Thoracic aorta endothelial cell (primary cell): Measurements from ENCODE around the gene GSC2. TPM values are rescaled to one million over a fixed set of nuclear protein-coding genes. Genes with fewer than 3 reads are reported as not detected.

ENCODE experiments used
- total RNA-seq: library from RNA; depleted of rRNA; stranded (reverse); fragments of >200 nt; gene quantifications from 2 replicates; pipeline ENCODE4 v1.2.3, GENCODE V29; 2012

Gene GSC2, protein sequence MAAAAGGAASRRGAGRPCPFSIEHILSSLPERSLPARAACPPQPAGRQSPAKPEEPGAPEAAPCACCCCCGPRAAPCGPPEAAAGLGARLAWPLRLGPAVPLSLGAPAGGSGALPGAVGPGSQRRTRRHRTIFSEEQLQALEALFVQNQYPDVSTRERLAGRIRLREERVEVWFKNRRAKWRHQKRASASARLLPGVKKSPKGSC
- not detected in 2 replicates for total RNA-seq

DNA sequence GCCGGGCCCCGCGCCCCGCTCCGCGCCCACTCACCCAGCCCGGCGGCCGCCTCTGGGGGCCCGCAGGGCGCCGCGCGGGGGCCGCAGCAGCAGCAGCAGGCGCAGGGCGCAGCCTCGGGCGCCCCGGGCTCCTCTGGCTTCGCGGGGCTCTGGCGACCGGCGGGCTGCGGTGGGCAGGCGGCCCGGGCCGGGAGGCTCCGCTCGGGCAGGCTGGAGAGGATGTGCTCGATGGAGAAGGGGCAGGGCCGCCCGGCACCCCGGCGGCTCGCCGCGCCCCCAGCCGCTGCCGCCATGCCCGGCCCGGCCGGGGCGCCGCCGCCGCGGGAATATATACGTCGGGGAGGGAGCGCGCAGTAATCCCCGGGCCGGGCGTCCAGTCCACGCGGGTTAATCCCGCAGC lies at the start of gene GSC2:
TSS of gene GSC2 (minus strand) at position 302 of the 400 bp plus-strand sequence. CDS start at position 293, 9 bp downstream.

DNA sequence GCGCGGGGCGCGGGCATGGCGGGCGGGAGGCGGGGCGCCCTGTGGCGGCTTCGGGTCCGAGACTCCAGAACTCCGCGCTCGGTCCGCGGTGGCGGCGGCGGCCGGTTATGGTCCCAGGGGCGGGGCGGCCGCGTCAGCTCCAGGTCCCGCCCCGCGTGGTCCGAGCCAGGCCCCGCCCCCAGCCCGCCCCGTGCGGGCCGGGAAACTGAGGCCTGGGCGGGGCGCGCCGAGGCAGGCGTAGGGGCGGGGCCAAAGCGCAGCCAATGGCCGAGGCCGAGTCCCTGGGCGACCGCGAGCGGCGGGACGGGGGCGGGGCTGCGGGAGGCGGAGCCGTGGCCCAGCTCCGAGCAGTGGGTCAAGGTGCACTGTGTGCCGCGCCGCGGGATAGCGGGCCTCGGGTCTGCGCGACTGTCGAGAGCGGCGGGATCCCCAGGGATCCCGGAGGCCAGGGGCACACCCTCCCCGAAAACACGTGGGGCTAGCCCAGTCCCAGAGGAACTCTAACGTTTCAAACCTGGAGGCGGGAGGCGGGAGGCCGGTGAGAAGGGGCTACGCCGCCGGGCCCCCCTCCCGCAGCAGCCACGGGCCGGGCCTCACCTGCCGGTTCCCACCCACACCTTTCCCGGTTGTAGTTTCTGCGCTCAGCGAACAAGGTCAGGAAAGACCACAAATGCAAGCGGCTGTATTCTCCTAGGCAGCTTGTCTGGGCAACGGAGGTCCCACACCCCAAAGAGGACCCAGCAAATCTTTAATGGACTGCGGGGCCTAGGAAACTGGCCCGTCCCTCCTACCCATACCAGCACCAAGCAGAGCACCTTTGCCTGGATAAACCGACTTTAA lies 28.8 kb upstream of the GSC2 start, which contains the start of gene SLC25A1:
TSS of gene SLC25A1 (minus strand) at position 80 of the 840 bp plus-strand sequence. CDS start at position 17, 63 bp downstream.

DNA sequence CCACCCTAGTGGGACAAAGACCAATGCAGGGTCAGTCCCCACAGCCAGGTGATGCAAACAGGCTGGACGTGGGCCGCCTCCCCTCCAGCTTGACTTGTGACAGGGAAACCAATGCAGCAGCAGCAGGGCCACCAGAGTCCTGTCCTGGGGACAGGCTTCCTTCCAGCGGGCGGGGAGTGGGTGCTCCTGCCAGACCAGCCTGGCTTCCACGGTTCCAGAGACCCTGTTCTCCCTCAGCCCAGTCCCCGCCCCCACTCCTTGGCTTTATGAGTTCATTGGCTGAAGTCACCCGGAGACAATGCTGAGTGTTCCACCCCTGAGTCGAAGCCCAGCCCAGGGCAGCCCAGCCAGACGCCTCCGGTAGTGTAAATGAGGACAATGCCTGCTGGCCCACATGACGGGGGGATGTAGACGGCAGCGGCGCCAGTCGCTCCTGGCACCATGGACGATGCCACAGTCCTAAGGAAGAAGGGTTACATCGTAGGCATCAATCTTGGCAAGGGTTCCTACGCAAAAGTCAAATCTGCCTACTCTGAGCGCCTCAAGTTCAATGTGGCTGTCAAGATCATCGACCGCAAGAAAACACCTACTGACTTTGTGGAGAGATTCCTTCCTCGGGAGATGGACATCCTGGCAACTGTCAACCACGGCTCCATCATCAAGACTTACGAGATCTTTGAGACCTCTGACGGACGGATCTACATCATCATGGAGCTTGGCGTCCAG lies 19.0 kb downstream of the GSC2 start, which contains the start of gene TSSK2:
TSS of gene TSSK2 (plus strand) at position 350 of the 726 bp plus-strand sequence. CDS start at position 442, 92 bp downstream.

DNA sequence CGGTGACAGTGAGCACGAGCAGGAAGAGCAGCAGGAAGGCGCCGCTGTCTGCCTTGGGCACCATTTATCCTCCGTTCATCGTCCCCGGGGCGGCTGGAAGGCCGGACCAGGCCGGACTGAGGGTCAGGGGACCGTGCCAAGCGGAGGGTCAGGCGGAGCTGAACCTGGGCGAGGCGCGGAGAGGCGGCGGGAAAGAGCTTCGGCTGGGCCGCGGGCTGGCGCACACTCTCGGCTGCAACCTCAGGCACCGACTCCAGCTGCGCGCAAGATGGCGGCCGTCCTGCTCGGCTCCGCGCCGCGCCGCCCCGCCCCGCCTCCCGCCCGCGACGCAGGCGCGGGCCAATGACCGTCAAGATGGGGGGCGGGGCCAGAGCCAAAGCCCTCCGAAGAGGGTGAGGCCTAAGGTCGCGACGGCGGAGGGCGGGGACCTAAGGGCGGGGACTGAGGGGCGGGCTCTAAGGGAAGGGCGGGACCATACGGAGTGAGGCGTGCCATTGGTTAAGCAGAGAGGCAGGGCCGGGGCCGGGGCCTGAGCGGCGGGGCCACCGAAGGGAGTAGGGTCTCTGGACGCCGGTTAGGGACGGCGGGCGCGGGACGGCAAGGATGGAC lies 27.8 kb downstream of the GSC2 start, which contains the start of gene DGCR2:
TSS of gene DGCR2 (minus strand) at position 270 of the 609 bp plus-strand sequence. CDS start at position 64, 206 bp downstream.

Other genes with a start within 250 kb of the GSC2 start
- 0.13 and 0.29 TPM in 2 replicates for gene DGCR6, start 244.0 kb downstream of the GSC2 start, total RNA-seq
- gene PRODH, start 214.0 kb downstream of the GSC2 start, total RNA-seq: 0.07 TPM in 1 of 2 replicates, not detected in the other
- gene DGCR2, start 27.9 kb downstream of the GSC2 start, total RNA-seq: 34.8 and 40.1 TPM in 2 replicates
- not detected in 2 replicates for gene TSSK2, start 19.0 kb downstream of the GSC2 start, total RNA-seq
- 16.2 and 18.4 TPM in 2 replicates for gene ESS2, start 5.6 kb downstream of the GSC2 start, total RNA-seq
- gene SLC25A1, start 28.4 kb upstream of the GSC2 start, total RNA-seq: 70.2 and 86.9 TPM in 2 replicates
- 5.1 and 7.3 TPM in 2 replicates for gene CLTCL1, start 141.4 kb upstream of the GSC2 start, total RNA-seq